Ovary (tissue), 3 donors: ENCODE measurements around the gene PAAF1.

Experiments
- CTCF ChIP-seq, 3 donors: fragments of 450-650 bp in 2 of 3; fragments of 200-600 bp in 1 of 3; IDR thresholded peaks; one replicate each; pipeline versions ENCODE4 v1.5.1 to v1.8.0; 2016 to 2022; ENCODE audit warnings: antibody characterized with exemption in 3 of 3, mild to moderate bottlenecking in 1 of 3
- EP300 ChIP-seq: sonication (generic); formaldehyde crosslinking; IDR thresholded peaks from one replicate; pipeline ENCODE4 v1.6.1; 2017; ENCODE audit warnings: antibody characterized with exemption
- donor health status: DM: no; HTN: no; CAD: no.

GRCh38 chr11:73883856-73884255, 7.1 kb downstream of the PAAF1 start:
- no peak for TF ChIP-seq EP300
- no peak for TF ChIP-seq CTCF (IDR thresholded peaks at IDR 0.05)
